ENCODE results near the gene SAP25. TPM values are rescaled to one million over a fixed set of nuclear protein-coding genes. Genes with fewer than 3 reads are reported as not detected.

SAP25 gene
- total RNA-seq, 1 experiment from 2014 or later: 3.0 TPM

- peak; percentile 8; the same call in 1 of the 2 replicates for ATAC-seq
- POLR2A ChIA-PET: interaction anchor here (0.5 to 0.8 kb wide), 4 partner anchors 15 to 1132 kb away, joined by 3 to 6 read pairs (median 4); no protein-coding TSS in a partner anchor
- in situ Hi-C loops (cut with HindIII; ENCODE audit: low pct_unique_long_range_greater_than_20kb, low sequenced_read_pairs) (no loop called here), intact Hi-C loops (cut with micrococcal nuclease; ENCODE audit: unreplicated experiment) (no loop called here)
- H3K4me3 ChIP-seq (ENCODE audit: low read depth in 2 of 2, low read length in 2 of 2): peak overlapping the region; percentile 80 to 82
- TSS peak; percentile 92 for BruUV-seq (replicated peaks)
- no peaks in the 10 kb centered on the region for H3K27me3 ChIP-seq (ENCODE audit: control insufficient read depth, insufficient read depth, low read length)
- H3K27ac ChIP-seq (ENCODE audit: low read length): peak overlapping the region; percentile 78
- TF ChIP-seq TCF7L2 (IDR thresholded peaks at IDR 0.05; ENCODE audit: low read depth, low read length) (no peak), REST (IDR thresholded peaks at IDR 0.05; ENCODE audit: insufficient read depth in 1 of 2, low read depth in 2 of 2, low read length in 1 of 2) (no peak), CTCF (IDR thresholded peaks at IDR 0.05) (no peak), POLR2AphosphoS5 (IDR thresholded peaks at IDR 0.05; ENCODE audit: low read depth, low read length) (no peak), SIN3A (IDR thresholded peaks at IDR 0.05; ENCODE audit: borderline replicate concordance, insufficient read depth, low read depth, low read length) (no peak; the same call in 1 of the 2 replicates)
- CTCF ChIA-PET: interaction anchor here (0.5 to 1.5 kb wide), 9 partner anchors 13 to 79 kb away, joined by 3 to 8 read pairs (median 6); no protein-coding TSS in a partner anchor
- no peaks in the 10 kb centered on the region for H3K36me3 ChIP-seq (ENCODE audit: control insufficient read depth, insufficient read depth, low read length)
- peaks cover 5% of the 10 kb centered on the region for H3K4me1 ChIP-seq (ENCODE audit: control insufficient read depth, insufficient read depth, low read length)
- no peak for DNase-seq (ENCODE audit: low read depth, low spot score)
- H3K9me3 ChIP-seq (ENCODE audit: control insufficient read depth, insufficient read depth, low read depth, low read length): no peaks in the 10 kb centered on the region
Measured at GRCh38 chr7:100612730-100613390, 39.2 kb upstream of the SAP25 start.

DNA sequence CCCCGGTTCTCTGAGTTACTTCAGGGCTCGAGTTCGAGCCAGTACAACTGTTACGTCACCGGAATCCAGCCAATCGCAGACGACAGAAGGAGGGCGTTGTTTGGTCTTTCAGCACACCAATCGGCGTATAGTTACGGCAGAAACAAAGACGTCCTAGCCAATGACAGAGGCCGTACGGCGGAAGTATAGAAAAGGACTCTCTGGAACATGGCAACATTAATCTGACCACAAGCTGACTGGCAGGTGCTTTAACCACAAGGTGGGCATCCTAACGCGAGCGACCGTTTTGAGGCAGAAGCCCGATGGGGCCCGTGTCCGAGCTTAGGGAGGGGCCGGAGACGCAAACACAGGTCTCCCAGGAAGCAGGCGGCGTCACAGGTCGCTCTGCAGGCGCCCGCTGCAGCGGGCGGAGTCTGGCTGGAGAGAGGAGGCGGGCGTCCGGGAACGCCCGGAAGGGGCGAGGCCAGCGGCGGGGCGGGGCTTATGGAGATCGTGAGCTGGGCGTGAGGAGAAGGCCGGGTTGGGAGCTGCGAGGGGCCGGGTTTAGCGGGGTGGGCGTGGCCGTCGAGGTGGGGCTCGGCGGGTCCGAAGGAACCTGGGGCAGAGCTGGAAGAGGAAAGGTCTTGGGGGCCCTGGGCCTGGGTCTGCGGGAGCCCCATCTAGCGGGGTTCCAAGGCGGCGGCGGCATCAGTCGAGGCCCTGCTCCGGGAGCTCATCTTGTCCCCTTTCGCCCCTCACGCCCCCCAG lies 38.5 kb upstream of the SAP25 start, which contains the start of gene MOSPD3:
MOSPD3 (plus strand) TSS at position 558 of the 747 bp plus-strand sequence. CDS start 252 bp downstream, outside the sequence.
- no TSS peak for BruUV-seq (replicated peaks)
- intact Hi-C loops (cut with micrococcal nuclease; ENCODE audit: unreplicated experiment) (no loop called here), in situ Hi-C loops (cut with HindIII; ENCODE audit: low pct_unique_long_range_greater_than_20kb, low sequenced_read_pairs) (no loop called here)
- peaks cover 5% of the 10 kb centered on the region for H3K4me1 ChIP-seq (ENCODE audit: control insufficient read depth, insufficient read depth, low read length)
- H3K27ac ChIP-seq (ENCODE audit: low read length): peak within 1 kb of the TSS; percentile 86
- no peaks in the 10 kb centered on the region for H3K9me3 ChIP-seq (ENCODE audit: control insufficient read depth, insufficient read depth, low read depth, low read length)
- TF ChIP-seq REST (IDR thresholded peaks at IDR 0.05; ENCODE audit: insufficient read depth in 1 of 2, low read depth in 2 of 2, low read length in 1 of 2) (no peak), SIN3A (IDR thresholded peaks at IDR 0.05; ENCODE audit: borderline replicate concordance, insufficient read depth, low read depth, low read length) (peak; percentile 50; the same call in 1 of the 2 replicates), POLR2AphosphoS5 (IDR thresholded peaks at IDR 0.05; ENCODE audit: low read depth, low read length) (peak; percentile 84), TCF7L2 (IDR thresholded peaks at IDR 0.05; ENCODE audit: low read depth, low read length) (peak; percentile 84)
- no peaks in the 10 kb centered on the region for H3K27me3 ChIP-seq (ENCODE audit: control insufficient read depth, insufficient read depth, low read length)
- DNase-seq (ENCODE audit: low read depth, low spot score): peak; percentile 100
- H3K36me3 ChIP-seq (ENCODE audit: control insufficient read depth, insufficient read depth, low read length): no peaks in the 10 kb centered on the region
- ChIA-PET CTCF (interaction anchor here (0.5 to 1.5 kb wide), 7 partner anchors 17 to 78 kb away, joined by 4 to 8 read pairs (median 6); no protein-coding TSS in a partner anchor), POLR2A (interaction anchor here (0.6 to 0.8 kb wide), 3 partner anchors 14 to 107 kb away, joined by 3 to 4 read pairs (median 4); no protein-coding TSS in a partner anchor)
- peak within 1 kb of the TSS; percentile 80 to 82 for H3K4me3 ChIP-seq (ENCODE audit: low read depth in 2 of 2, low read length in 2 of 2)
- ATAC-seq: peak; percentile 98

Data from Panc1 (cell line).